Keratinocyte (primary cell): Measurements from ENCODE around the gene DNAH11.

ENCODE experiments used
- EZH2 ChIP-seq: IDR thresholded peaks from one replicate; pipeline ENCODE4 v1.6.1; 2012; ENCODE audit warnings: inconsistent platforms, mild to moderate bottlenecking, low read length, moderate library complexity
- TF ChIP-seq, protein P1 (sequence below), 3 experiments: IDR thresholded peaks in 1 of 3; conservative IDR thresholded peaks in 1 of 3; optimal IDR thresholded peaks in 1 of 3; 2 replicates in 2 of 3; 3 replicates in 1 of 3; pipeline versions ENCODE3 to v1.5.1; 2011; ENCODE audit warnings: low read length in 3 of 3, mild to moderate bottlenecking in 3 of 3, moderate library complexity in 2 of 3, control low read depth in 1 of 3, inconsistent platforms in 1 of 3; ENCODE audit not compliant: insufficient read depth in 2 of 3; ENCODE audit errors: extremely low read depth in 1 of 3

DNA sequence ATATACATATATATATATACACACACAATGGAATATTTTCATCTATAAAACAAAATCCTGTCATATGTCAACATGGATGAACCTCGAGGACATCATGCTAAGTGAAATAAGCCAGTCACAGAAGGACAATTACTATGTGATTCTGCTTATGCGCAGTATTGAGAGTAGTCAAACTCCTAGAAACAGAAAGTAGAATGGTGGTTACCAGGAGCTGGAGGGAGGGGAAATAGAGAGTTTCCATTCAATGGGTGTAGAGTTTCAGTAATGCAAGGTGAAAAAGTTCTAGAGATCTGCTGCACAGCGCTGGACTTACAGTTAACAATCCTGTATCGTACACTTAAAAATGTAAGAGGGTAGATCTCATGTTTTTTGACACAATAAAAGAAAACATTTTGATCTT lies 221.0 kb downstream of the DNAH11 start:
- TF ChIP-seq, protein P1, sequence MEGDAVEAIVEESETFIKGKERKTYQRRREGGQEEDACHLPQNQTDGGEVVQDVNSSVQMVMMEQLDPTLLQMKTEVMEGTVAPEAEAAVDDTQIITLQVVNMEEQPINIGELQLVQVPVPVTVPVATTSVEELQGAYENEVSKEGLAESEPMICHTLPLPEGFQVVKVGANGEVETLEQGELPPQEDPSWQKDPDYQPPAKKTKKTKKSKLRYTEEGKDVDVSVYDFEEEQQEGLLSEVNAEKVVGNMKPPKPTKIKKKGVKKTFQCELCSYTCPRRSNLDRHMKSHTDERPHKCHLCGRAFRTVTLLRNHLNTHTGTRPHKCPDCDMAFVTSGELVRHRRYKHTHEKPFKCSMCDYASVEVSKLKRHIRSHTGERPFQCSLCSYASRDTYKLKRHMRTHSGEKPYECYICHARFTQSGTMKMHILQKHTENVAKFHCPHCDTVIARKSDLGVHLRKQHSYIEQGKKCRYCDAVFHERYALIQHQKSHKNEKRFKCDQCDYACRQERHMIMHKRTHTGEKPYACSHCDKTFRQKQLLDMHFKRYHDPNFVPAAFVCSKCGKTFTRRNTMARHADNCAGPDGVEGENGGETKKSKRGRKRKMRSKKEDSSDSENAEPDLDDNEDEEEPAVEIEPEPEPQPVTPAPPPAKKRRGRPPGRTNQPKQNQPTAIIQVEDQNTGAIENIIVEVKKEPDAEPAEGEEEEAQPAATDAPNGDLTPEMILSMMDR (optimal IDR thresholded peaks at IDR 0.05 in 1 of 3, IDR thresholded peaks at IDR 0.05 in 1 of 3, conservative IDR thresholded peaks at IDR 0.05 in 1 of 3; ENCODE audit: extremely low read depth in 1 of 3, insufficient read depth in 2 of 3, low read length in 3 of 3): no peak
- no peak for TF ChIP-seq EZH2
